Measurements from ENCODE around the gene DPYSL3.

The DPYSL3 gene

GRCh38 chr5:147483961-147484707, 25.7 kb downstream of the DPYSL3 start:
- H3K27ac Mint-ChIP-seq, result peak overlapping the region; percentile 65 to 84 (median 80)
- H3K4me1 Mint-ChIP-seq, result peaks cover 41% of the 10 kb centered on the region
- no peaks in the 10 kb centered on the region for H3K27me3 Mint-ChIP-seq (ENCODE audit: low read depth)
- H3K4me3 Mint-ChIP-seq, result no peak overlapping the region
- no peaks in the 10 kb centered on the region for H3K9me3 Mint-ChIP-seq
- H3K36me3 Mint-ChIP-seq (ENCODE audit: low read depth), result no peaks in the 10 kb centered on the region
- no peak for TF ChIP-seq CTCF (IDR thresholded peaks at IDR 0.05; ENCODE audit: unreplicated experiment in 3 of 3)

- H3K4me1 Mint-ChIP-seq, result peaks cover 48% of the 10 kb centered on the region
- TF ChIP-seq CTCF (IDR thresholded peaks at IDR 0.05; ENCODE audit: unreplicated experiment in 3 of 3), result no peak
- H3K4me3 Mint-ChIP-seq, result no peak overlapping the region
- no peaks in the 10 kb centered on the region for H3K27me3 Mint-ChIP-seq (ENCODE audit: low read depth)
- no peaks in the 10 kb centered on the region for H3K9me3 Mint-ChIP-seq
- H3K36me3 Mint-ChIP-seq (ENCODE audit: low read depth), result no peaks in the 10 kb centered on the region
- H3K27ac Mint-ChIP-seq, result peak overlapping the region; percentile 62 to 84 (median 65)
Observed at GRCh38 chr5:147483188-147483790, 26.6 kb downstream of the DPYSL3 start.

- no peak for TF ChIP-seq CTCF (IDR thresholded peaks at IDR 0.05; ENCODE audit: unreplicated experiment in 3 of 3)
- H3K4me3 Mint-ChIP-seq, result no peak overlapping the region
- H3K9me3 Mint-ChIP-seq, result no peaks in the 10 kb centered on the region
- H3K27ac Mint-ChIP-seq, result peak overlapping the region; percentile 42 to 65 (median 62)
- peaks cover 52% of the 10 kb centered on the region for H3K4me1 Mint-ChIP-seq
- no peaks in the 10 kb centered on the region for H3K27me3 Mint-ChIP-seq (ENCODE audit: low read depth)
- H3K36me3 Mint-ChIP-seq (ENCODE audit: low read depth), result no peaks in the 10 kb centered on the region
Observed at GRCh38 chr5:147482706-147483180, 27.1 kb downstream of the DPYSL3 start.

GRCh38 chr5:147481874-147482705, 27.8 kb downstream of the DPYSL3 start:
- Mint-ChIP-seq H3K36me3 (ENCODE audit: low read depth) (no peaks in the 10 kb centered on the region), H3K27ac (peak overlapping the region; percentile 62 to 66 (median 65)), H3K4me1 (peaks cover 53% of the 10 kb centered on the region), H3K9me3 (no peaks in the 10 kb centered on the region), H3K27me3 (ENCODE audit: low read depth) (no peaks in the 10 kb centered on the region), H3K4me3 (no peak overlapping the region)
- TF ChIP-seq CTCF (IDR thresholded peaks at IDR 0.05; ENCODE audit: unreplicated experiment in 3 of 3), result no peak

GRCh38 chr5:147481376-147481775, 28.5 kb downstream of the DPYSL3 start:
- Mint-ChIP-seq H3K27me3 (ENCODE audit: low read depth) (no peaks in the 10 kb centered on the region), H3K27ac (peak overlapping the region in 1 of 3 experiments; percentile 66), H3K9me3 (no peaks in the 10 kb centered on the region), H3K4me3 (no peak overlapping the region), H3K4me1 (peaks cover 52% of the 10 kb centered on the region), H3K36me3 (ENCODE audit: low read depth) (no peaks in the 10 kb centered on the region)
- no peak for TF ChIP-seq CTCF (IDR thresholded peaks at IDR 0.05; ENCODE audit: unreplicated experiment in 3 of 3)
